Stimulated activated CD4-positive, alpha-beta T cell treated with anti-CD3 and anti-CD28 coated beads, Interleukin-1b, Interleukin-23, amount 100 ng/mL, for 48 hours (primary cell): ENCODE measurements around the gene PLS1.
A peak's percentile ranks its signal among the peaks of the same experiment; 100 is the strongest.
"Not testable (repeated sequence)": the region's sequence is repeated elsewhere in the genome, so short reads cannot be mapped to it uniquely, and the experiment has no call there.

Source experiments
- DNase-seq: peaks from one replicate; pipeline ENCODE4 v3.0.0-alpha.2; 2020

The PLS1 gene

GRCh38 chr3:142706321-142707127, 110.3 kb downstream of the PLS1 start:
- DNase-seq = no peak

DNA sequence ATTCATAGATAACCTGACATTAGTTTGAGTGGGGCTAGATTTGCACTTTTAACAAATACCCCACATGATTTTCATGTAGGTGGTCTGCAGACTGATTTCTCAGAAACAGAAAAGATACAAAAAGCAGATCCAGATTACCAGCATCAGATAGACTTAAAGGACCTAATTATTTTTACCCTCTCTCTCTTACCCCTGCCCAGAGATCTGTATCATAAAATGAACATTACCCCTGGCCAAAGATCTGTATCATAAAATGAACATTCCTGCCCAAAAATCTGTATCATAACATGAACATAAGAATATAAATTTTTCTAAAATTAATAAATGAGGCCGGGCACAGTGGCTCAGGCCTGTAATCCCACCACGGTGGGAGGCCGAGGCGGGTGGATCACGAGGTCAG, 113.0 kb downstream of the PLS1 start:
- DNase-seq = no peak

DNA sequence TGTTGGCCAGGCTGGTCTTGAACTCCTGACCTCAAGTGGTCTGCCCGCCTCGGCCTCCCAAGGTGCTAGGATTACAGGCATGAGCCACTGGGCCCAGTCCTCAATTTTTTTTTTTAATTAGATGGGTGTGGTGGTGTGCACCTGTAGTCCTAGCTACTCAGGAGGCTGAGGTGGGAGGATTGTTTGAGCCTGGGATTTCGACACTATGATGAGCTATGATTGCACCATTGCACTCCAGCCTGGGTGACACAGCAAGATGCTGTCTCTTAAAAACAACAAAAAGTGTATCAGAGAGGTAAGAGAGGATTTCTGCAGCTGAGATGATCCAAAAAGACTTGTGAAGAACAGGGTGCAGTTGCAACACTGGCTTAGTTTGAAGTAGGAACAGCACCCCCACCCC, 118.7 kb downstream of the PLS1 start:
- DNase-seq = not testable (repeated sequence)

- no peak for DNase-seq
Measured at GRCh38 chr3:142716102-142716501, 119.9 kb downstream of the PLS1 start.

GRCh38 chr3:142723665-142723967, 127.4 kb downstream of the PLS1 start:
- no peak for DNase-seq

DNA sequence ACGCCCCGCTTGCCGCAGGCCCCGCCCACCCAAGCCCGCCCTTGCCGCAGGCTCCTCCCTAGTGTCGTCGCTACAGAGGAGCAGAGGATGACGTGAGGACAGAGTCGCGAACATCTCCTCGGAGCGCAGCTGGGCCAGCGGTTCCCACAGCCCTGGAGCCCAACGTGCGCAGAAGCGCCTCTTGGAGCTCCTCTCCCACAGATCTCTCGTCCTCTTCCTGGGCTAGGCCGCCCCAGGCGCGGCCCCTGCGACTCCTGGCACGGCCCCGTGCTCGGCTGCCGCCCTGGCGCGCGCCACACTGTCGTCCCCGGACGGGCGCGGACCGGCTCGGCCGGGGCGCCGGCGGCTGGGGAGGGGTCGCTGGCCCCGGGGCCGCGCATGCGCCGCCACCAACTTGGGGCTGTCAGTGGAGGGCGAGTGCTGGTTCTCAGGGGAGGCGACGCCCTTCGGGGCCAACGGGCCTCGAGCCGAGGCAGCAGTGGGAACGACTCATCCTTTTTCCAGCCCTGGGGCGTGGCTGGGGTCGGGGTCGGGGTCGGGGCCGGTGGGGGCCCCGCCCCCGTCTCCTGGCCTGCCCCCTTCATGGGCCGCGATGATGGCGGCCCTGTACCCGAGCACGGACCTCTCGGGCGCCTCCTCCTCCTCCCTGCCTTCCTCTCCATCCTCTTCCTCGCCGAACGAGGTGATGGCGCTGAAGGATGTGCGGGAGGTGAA, 127.9 kb downstream of the PLS1 start, which contains the start of gene TRPC1:
TSS of gene TRPC1 (plus strand) at position 67 of the 714 bp plus-strand sequence. CDS start at position 593, 526 bp downstream.
- DNase-seq = peak; percentile 77

GRCh38 chr3:142724682-142725356, 128.6 kb downstream of the PLS1 start:
- DNase-seq = peak; percentile 11

DNA sequence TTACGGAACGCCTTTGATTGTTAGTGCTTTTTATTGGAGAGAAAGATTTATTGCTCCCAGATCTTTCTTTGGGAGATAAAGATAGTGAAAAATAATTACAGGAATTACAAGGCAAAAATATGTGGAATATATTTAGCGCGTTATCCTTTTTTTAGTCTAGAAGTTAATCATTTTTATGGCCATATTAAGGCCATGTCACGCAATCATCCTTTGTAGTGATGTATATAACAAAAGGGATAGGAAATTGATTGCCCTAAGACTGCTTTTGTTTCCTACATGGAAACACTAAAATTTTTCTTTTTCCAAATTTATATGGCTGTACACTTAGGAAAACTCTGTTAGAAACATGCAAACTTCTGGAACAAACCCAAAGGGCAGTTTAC, 129.2 kb downstream of the PLS1 start:
- DNase-seq = no peak

- no peak for DNase-seq
Measured at GRCh38 chr3:142726017-142726416, 129.8 kb downstream of the PLS1 start.

- no peak for DNase-seq
Measured at GRCh38 chr3:142732066-142732465, 135.9 kb downstream of the PLS1 start.

GRCh38 chr3:142734834-142735233, 138.6 kb downstream of the PLS1 start:
- no peak for DNase-seq

DNA sequence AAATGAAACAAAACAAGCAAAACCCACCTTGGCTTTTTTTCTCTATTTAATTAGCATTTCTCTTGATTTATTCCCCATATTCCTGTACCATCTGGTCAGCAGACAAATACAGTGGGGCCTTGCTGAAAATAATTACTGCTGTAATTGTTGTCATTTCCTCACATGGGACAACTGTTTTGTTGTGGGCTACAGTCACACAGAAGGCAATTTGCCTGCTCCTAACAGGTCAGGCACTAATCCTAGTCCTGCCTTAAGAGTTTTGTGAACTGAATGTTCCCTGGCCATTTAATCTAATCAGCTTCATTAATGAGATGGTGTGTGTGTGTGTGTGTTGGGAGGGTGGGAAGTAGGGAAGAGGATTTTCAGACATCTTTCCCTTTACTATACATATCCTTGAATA, 139.3 kb downstream of the PLS1 start:
- no peak for DNase-seq

GRCh38 chr3:142738396-142738795, 142.2 kb downstream of the PLS1 start:
- DNase-seq = no peak

DNA sequence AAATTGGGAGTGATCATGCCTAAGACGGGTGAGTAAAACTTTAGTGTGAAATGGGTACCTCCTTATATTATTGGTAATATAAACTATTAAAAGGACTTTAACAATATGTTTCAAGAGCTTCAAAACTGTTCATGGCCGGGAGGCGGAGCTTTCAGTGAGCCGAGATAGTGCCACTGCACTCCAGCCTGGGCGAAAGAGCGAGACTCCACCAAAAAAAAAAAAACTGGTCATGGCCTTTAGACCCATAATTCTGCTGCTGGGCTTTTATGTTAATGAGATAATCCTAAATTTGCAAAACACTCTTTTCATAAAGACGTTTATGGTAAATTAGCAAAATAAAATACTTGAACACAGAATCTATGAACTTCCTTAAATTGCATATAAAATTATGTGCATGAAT, 150.5 kb downstream of the PLS1 start:
- DNase-seq = no peak

GRCh38 chr3:142750531-142750930, 154.3 kb downstream of the PLS1 start:
- not testable (repeated sequence) for DNase-seq

DNA sequence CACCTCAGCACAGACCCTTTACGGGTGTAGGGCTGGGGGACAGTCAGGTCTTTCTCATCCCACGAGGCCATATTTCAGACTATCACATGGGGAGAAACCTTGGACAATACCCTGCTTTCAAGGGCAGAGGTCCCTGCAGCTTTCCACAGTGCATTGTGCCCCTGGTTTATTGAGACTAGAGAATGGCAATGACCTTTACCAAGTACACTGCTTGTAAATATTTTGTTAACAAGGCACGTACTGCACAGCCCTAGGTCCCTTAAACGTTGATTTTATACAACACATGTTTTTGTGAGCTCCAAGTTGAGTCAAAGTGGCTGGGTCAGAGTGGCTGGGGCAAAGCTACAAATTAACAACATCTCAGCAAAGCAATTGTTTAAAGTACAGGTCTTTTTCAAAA, 156.4 kb downstream of the PLS1 start:
- not testable (repeated sequence) for DNase-seq

DNA sequence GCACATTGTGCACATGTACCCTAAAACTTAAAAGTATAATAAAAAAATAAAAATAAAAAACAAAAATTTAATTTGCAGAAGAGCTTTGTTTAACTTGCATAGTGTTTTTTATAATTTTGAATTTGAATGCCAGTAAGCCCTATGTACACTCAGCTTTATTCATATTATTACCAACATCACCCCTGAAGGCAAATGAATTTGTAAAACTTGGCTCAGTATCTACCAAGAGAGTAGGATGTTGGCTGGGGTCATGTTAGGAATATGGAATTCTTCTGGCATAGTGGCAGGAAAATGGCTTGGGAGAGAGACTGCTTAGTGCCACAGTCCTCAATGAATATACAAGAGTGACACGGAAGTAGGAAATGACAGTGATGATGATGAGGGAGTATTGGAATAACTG, 158.3 kb downstream of the PLS1 start:
- DNase-seq = no peak
